Colon (tissue), 2 donors: ENCODE results near the gene CYP11A1.

Experiments used
- FAIRE-seq: peaks from 2 replicates; lab custom pipeline; 2012; peaks lifted over from hg19 to GRCh38; lab: Jason Lieb, UNC
- donor health status: control.
- donor health status: control.

The CYP11A1 gene

DNA sequence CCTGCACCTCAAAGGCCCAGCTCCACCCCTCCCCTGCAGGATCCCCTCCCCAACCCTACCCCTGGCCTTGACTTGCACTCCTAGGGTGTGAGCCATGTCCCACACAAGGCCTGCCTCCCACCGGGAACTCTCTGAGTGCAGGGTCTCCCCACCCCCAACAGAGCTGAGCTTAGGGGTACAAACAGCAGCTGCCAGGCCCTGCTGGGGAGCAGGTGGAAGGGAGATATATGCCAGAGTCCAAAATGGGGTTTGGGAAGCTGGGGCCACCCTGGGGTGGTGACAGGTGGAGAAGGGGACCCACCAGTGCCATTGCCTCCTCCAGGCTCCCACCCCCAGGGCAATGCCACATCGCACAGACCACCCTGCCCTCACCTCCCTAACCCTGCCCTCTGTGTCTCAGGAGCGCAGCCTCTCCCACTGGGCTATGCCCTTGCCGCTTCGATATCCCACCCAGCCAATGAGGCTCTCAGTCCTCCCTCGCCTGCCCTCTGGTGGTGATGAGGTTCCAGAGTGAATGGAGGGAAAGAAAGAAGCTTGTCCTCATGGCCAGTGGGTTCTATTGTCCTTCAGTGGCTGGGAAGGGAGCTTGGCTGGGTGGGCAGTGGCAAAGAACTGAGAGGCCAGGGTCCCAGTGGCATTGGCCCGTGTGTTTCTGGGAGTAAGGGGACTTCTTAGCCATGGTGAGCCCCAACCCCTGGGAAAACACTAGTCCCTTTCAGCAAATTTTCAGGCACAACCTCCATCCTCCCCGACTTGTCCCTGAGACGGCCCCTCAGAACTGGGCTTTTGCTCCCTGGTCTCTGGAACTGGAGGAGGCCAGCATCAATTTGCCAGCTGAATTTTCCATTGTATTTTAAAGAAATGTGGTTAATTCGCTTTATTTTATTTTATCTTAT is 46.8 kb downstream of the CYP11A1 start:
- FAIRE-seq = no peak

DNA sequence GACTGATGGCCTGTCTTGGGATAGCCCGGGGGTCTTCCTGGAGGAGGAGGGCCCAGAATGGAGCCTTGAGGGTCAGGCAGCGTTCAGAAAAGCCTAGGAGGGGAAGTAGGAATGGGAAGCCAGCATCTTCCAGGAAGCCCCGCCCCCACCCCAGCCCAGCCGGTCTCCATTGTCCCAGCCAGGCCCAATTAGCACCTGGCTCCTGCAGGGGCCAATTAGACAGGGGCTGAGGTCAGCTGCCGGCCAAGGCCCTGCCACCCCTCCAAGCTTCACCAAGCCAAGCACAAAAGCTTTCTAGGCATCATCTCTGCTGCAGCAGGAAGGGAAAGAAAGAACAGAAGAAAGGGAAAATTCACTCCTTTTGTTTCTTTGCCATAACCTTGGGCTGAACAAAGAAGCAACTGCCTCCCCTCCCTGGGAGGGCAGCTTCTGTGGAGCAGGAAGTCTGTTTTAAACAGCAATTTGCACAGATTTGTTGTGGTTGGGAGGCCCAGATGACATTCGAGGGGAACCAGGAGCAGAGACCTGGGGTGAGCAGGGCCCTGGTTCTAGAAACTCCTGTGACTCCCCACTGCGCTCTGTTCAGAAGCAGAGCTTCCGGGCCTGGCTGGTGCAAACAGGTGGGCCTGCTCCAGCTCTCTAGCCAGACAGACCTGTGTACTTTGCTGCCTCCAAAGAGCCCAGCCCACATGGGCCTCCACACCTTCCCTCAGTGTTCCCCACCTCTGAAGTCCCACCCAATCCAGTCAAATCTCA is 47.7 kb downstream of the CYP11A1 start:
- no peak for FAIRE-seq

DNA sequence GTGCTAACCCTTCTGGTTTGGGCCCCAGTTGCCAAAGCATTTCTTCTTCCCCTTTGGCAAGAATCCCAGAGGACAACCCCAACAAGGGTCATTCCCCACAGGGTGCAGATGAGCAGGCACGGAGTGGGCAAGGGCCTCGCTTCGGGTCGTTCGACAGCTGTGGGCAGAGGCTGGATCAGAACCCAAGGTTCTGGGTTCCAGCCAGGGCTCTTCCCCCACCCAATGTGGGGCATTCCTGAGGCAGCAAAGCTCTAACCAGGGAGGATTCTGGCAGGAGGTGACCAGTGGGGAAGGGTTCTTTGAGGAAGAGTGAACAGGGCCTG is 48.3 kb downstream of the CYP11A1 start:
- FAIRE-seq = no peak

DNA sequence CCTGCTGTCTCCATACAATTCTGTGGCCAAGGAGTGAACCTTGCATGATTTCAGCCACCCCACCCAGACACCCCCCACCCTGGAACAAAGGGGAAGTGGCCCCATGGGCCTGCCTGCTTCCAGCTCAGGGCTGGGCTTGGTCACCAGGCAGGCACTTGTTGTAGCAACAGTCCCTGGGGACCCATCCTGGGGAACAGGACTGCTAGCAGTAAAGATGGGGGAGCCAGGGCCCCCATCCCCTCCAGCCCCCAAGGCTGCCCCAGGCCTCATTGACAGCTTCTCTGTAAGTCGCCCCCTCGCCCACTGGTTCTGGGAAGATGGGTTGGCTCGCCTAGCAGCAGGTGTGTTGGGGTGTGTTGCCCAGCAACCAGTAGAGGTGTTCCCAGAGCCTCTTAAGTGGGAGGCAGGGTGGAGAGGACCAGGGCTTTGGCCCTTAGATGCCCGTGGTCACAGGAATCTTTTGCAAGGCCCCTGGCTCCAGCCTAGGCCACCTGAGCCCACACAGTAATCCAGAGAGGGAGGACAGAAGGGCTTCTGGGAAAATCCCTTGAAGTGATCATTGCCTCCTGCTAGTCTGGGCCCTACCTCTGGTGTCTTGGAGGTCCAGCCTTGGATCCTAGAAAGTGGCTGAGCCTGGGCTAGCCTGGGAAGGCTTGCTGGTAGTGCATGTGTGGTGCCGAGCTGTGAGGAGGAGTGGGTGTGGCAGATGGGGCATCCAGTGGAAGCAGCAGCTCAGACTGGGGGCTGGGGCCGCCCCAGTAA is 48.9 kb downstream of the CYP11A1 start:
- FAIRE-seq = no peak

DNA sequence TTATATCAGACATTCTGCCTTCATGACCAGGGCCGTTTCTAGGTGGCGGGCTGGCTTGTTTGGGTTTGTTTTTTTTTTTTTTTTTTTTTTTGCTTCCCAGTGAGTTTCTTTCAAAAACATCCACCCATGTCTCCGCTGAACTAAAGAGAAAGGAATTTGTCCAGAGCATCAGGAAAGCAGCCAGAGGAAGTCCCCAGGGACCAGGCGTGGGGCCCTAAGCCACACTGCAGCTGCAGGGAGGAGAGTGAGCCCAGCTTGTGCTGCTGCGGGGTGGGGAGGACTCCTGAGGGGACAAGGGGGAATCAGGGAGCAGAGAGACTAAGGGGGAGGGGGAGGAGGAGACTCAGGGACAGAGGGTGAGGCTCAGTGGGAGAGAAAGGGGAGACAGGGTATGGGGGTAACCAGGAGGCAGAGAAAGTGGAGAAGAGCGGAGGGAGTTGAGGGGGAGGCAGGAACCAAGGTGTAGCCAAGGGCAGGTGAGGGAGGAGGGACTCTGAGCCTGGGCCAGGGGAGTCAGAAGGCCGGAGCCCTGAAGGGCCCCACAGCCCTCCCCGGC is 49.5 kb downstream of the CYP11A1 start:
- FAIRE-seq = no peak

DNA sequence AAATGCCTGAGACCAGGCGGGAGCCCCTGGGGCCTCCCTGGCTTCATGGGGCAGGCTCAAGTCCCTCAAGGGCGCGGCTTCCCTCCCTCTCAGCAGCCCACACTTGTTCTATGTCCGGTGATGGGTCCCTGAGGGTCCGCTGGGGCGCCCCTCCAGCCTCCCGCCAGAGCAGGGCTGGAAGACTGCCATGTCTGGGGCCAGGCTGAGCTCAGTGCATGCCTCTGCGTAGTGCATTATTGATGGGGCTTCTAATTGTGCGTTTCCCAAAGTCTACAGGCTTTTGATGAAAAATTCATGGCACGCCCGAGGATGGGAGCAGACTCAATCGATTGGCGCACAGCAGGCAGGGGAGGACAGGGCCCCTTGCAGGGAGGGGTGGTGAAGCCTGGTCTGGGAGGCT is 51.3 kb downstream of the CYP11A1 start:
- no peak for FAIRE-seq

DNA sequence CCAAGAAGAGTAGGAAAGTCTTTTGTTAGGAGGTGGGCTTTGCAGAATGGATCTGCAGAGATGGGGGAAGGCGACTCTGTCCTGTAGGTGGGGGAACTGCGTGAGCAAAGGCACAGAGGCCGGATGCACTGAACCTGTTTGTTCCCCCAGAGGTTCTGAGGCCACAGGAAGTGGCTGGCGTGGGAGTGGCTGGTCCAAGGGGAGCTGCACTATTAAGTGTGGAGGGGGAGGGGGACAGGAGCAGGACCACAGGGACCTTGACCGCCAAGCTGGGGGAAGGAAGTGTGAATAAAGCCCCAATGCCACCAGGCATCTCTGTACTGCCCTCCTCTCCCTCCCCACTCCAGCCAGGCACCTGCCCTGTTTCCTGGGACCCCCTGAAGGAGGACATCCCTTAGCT is 51.8 kb downstream of the CYP11A1 start:
- FAIRE-seq = no peak

DNA sequence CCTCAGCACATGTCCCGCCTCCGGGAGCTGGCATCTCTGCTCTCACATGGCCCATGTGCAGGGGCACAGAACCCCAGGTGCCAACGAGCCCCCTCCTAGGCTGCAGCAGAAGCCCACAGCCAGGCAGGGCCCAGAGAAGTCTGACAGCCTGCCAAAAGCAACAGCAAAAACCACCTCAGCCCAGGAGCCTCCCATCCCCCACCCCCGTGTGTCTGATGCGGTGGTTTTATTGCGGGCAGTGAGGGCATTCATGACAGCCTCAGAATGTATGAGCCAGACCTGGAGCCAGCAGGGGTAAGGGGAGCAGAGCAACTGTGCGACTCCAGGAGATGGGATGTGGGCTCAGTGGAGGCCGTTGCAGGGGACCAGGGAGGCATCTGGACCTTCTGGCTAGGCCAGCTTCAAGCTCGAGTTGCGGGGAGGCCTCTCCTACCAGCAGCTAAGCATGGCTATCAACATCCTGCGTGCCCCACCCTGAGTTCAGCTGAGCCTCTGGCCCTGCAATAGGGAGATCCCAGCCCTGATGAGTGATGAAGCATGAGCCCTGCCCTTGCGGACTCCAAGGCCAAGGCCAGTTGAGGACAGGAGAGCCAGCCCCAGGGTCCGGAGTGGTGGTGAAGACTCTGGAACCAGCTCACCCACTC is 52.5 kb downstream of the CYP11A1 start:
- no peak for FAIRE-seq

DNA sequence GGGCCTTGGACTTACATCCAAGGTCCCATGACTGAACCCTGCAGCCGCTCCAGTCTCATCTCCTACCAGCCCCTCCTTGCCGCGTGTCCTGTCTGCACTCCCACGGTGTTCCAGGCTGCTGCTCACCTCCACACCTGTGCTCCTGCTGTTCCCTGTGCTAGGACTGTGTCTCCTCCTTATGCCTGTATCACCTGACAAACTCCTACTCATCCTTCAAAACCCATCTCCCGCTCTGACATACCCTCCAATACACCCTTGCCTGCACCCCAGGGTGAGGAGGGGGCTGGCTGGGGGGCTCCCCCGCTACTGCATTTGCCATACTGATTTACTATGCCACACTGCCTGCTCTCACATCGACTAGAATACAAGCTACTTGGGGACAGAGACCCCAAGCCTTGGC is 53.6 kb downstream of the CYP11A1 start:
- no peak for FAIRE-seq

DNA sequence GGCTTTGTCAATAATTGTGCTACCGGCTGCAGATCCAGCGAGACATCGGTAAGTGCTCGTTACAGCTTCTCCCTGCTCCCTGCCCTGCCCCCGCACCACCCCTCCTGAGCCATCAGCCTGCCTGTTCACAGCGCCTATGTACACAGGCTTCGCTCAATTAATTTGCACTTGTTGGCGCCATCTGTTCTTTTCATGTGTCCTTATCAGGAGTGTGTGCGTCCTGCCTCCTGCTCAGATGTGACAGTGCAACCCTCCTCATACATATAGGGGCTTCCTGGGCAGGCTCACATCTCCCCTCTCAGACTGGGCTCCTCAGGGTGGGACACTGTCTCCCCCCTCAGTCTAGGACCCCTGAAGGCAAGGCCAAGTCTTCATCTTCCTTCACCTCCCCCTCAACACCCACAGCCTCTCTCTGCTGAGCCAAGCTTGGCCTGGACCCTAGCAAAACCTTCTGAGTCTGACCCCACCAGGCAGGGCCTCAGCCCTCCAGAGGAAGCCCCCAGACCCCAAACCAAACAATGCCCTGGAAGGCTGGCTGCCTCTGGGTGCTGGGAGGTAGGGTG is 54.9 kb downstream of the CYP11A1 start:
- FAIRE-seq = no peak

DNA sequence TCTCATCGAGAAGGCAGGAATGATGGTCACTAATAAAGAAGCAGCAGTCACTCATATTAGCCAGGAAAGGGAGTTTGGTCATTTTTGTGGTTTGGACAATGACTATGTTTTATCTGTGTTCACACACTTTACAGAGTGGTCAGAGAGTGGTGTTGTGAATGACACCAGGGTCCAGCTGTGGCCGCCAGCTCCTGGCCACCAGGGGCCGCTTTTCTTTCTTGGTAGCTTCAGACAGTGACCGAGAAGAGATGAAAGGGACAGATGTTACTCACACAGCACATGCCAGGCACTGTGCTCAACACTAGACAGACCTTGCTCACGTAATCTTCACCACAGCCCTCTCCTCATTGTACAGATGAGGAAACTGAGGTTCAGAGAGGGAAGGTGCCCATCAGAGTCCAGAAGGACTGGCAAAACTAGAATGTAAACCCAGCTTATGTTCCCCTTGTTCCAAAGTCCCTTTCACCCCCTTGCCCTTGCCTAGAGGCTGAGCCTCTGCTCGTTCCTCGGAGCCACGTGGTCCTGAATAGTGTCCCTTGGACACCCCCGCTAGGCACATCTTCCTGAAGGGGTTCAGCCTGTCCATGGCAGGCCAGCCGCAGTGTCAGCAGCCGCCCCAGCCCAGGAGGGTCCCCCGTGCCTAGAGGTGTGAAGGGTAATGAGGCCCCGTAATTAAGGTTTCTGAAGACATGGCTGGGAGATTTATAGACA is 55.6 kb downstream of the CYP11A1 start:
- FAIRE-seq = no peak

DNA sequence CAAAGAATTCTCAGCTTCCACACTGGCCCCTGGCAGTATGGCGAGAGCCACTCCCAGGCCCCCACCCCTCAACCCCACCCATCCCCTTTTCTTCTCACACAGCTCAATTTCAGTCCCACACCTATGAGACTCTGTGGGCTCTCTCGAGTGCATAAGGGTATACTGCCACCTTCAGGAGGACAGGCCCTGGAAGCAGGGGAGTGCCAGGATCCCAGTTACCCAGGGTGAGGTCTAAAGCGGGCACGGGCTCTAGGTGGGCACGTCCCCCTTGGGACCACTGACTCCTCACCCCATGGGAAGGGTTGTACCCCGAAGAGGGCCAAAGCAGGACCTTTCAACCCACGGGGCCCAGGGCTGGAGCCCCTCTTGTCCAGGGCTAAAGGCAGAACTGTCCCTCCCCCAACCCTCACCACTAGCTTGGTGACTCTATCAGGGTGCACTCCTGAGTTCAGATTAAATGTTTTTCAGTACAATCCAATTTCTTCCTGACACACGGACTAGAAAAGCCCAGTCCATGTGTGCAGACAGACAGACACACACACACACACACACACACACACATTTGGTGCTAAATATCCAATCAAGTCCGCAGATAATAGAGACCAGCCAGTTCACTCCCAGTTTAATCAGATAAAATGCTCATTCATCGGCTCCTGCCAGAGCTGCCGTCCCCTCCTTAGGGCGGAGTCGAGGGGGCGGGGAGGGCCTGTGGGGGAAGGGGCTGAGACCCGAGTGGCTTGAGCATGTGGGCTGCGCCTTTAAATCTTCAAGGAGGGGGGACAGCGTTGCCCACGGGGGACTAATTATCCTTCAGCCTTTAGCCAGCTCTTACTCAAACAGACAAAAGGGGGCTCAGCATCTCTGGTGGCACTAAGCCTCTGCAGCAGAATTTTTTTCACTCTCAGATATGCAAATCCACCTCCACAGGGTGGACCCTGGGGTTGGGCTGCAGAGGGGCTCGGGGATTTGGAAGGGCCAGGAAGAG is 59.3 kb downstream of the CYP11A1 start:
- no peak for FAIRE-seq

DNA sequence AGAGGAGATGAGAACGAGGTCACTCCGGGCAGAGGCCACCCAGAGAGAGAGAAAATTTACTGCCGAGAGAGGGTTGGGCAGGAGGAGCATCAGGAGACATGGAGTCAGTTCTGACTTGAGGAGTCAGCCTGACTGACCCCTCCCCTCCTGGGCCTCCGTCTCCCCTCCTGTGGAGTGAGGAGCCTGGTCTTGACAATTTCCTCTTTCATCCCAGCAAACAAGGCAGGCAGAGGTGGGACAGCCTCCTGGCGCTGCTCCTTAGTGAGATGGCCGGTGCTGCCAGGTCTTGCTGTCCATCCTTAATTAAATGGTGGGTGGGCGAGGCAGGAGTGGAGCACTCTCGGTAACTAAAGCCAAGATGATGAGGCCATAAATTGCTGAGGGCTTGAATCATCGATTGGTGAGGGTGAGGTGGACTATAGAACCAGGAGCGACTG is 60.6 kb downstream of the CYP11A1 start:
- FAIRE-seq = no peak

DNA sequence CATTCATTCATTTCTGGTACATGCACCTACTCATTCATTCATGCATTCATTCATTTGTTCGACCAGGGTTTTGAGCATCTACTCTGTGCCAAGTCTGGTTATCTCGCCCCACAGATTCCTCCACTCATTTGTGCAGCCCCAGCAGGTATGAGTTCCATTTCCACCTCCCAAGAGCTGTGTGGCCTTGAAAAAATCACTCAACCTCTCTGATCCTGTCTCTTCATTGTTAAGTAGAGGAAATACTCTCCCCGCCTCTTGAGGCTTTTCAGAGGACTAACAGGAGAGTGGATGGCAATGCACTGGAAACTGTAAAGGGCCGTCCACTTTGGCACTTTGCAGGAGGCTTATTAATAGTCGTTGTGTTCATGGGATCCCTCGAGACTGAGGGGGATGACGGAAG is 61.8 kb downstream of the CYP11A1 start:
- FAIRE-seq = no peak

DNA sequence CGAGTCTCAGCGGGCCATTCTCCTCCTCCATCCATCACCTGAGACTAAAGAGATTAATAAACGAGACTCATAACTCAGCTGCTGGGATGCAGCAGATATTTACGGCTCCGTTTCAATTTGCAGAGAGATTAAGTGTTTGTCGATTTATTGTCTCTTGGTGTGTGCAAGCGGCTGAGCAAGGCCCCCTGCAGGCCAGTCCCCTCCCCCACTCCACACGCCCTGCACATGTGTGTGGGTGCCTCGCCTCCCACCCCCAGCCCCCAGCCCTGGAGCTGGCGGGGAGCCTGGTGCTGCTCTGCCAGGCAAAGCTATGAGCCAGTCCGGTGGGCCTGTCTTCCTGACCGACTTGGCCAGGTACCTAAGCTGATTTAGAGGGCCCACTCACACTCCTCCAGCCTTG is 63.0 kb downstream of the CYP11A1 start:
- no peak for FAIRE-seq

DNA sequence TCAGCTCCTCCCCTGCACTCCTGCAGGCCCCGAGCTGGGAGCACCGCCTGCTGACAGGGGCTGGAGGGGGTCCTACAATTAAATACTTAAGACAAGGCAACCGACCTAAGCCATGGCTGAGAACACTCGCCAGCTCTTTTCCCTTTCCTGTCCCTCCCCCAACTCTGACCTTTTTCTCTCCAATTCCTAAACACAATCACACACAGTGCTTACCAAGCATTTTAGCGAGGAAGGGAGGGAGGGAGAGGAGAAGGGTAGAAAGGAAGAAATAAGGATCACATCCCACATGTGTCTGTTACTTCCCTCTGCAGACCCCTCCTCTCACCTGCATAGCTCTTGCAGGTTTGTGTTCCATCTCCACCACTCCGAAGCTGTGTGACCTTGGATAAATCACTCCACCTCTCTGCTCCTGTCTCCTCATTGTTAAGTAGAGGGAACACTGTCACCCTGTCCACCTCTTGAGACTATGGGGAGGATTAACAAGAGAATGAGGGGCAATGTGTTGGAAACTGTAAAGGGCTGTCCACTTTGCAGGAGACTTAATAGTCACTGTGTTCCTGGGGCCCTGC is 63.6 kb downstream of the CYP11A1 start:
- FAIRE-seq = no peak

DNA sequence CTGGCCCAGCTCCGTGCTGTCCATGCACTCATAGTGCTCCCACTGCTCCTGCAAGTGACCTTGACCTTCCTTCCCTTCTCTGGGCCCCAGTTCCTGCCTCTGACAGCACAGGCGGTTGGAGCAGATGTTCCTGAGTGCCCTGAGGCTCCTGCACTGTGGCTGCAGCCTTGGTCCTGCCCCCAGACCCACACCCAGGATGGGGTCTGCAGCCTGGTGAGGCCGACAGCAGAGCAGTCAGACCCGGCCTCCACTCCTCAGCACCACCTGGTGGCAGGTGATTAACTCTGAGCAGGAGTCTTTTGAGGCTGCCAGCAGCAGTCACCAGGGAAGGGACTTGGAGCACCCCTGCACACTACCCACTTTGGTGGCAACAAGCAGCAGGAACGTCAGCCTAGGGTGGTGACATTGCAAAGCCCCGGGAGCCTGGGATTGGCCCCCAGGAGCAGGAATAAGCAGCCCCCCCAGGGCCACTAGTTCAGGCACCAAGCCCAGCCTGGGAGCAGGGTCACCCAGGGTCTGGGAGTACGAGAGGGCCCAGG is 64.6 kb downstream of the CYP11A1 start:
- no peak for FAIRE-seq

DNA sequence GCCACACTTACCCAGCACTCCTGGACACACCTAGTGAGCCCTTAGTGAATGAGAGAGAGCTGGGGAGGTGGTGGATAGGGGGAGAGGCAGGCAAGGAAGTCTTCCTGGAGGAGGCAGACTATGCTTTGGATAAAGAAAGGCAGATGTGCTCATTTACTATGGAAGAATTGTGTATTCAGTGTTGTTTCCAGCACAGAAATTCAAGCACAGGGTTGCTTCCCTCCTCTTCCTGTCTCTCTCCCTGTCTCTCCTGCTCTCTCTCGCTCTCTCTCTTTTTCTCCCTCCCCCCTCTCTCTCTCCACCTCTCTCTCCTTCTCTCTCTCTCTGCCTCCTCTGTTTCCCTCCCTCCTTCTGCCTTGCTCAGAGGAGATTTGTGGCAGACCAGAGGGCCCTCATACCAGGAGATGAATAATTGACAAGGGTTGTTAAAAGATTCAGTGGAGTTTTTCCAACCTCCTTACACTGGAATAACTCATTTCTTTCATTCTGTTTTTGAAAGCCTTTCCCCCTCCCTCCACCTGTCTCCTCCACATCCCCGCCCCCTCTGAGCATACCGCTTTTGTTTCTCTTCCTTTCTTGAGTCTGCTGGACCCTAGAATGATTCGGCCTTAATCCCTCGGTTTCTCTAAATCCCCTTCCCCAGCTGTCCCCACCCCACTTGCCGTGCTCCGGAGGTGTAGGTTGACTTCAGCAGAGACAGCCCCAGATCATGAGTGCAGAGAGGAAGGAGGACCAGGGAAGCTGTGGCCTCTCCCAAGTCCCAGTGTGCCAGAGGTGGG is 65.7 kb downstream of the CYP11A1 start:
- no peak for FAIRE-seq
